Activated CD4-positive, alpha-beta T cell treated with anti-CD3 and anti-CD28 coated beads for 24 hours (primary cell): ENCODE data around the gene AP2A1.

Experiments
- DNase-seq, 2 donors: peaks; one replicate each; pipeline ENCODE4 v3.0.0-alpha.2; 2020; ENCODE audit warnings: low read depth in 2 of 2

The AP2A1 gene

DNA sequence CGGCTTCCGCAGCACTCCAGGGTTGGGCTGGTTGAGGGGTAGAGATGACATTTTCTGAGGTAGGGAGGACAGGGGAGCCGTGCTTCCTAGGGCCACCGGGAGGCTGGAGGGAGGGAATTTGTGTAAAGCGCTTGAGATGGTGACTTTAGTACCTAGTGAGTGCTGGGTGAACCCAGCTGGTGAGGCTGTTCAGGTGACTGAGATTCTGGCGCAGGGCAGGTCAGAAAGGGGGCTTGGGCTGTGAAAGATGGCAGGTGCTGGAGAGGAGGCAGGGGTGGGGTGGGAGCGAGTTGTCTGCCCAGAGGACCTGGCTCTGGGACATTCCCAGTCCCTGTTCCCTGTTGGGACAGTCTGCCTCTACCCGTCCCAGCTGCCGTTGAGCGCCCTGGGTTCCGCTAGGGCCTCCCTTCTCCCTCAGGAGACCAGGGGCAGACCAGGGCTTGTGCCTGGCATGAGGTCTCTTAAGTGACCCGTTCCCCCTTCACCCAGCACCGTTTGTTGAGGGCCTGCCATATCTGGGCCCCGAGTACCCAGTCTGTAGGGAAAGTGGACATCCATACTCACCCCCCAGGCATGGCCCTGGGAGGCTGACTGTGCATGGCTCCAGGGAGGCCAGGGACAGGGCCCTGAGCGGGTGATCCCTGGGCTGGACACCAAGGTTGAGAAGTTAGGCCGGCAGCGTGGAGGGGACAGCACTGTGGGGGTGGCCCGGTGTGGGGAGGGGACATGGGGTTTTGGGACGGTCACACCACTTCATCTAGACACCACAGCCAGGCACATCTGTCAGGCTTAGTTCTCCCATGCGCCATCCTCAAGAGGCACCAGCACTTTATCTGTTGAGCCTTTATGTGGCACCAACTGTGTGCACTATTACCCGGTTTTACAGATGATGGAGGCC, 89.1 kb downstream of the AP2A1 start:
- no peak for DNase-seq

DNA sequence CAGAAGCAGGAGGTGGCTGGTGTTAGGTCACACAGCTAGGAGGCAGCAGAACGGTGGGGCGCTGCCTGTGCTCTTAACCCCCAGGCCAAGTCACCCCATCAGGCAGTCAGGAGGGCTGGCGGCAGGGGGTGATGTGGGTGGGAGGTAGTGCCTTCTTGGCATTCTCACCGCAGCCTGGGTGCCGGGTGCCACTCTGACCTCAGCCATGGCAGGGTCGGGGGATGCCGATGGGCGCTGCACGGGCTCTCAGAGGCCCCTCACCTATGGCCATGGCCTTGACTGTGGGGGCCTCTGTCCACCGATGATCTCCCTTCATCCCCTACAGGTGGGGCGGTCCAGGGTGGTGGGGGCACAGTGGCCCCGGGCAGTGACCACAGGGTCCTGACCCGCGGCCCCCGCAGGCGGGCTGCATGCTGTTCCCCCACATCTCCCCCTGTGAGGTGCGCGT, 89.8 kb downstream of the AP2A1 start:
- DNase-seq, result no peak
